Activated CD8-positive, alpha-beta memory T cell treated with anti-CD3 and anti-CD28 coated beads, Interleukin-2, amount 10 ng/mL, durations not matched to agents 7 days and 5 days (primary cell): ENCODE data around the gene JMY. TPM values are rescaled to one million over a fixed set of nuclear protein-coding genes. Genes with fewer than 3 reads are reported as not detected.
A peak's percentile ranks its signal among the peaks of the same experiment; 100 is the strongest.

Source experiments
- ATAC-seq: fragments of 150-1000 bp; cut with Tn5 transposase; one replicate; pipeline ENCODE4 v1.10.0; 2021; ENCODE audit warnings: moderate library complexity
- CTCF ChIA-PET: fragments of 350-600 bp; sonication (Branson Sonifier 250); formaldehyde crosslinking; loops from one replicate; lab custom pipeline; 2021; ENCODE audit warnings: antibody characterized with exemption; lab: Charles Lee
- DNase-seq: peaks from one replicate; pipeline ENCODE4 v3.0.0-alpha.2; 2020
- H3K27ac Mint-ChIP-seq: one replicate; pipeline ENCODE4 v1.8.0; 2021; ENCODE audit warnings: mild to moderate bottlenecking, mixed read lengths
- H3K27me3 Mint-ChIP-seq: one replicate; pipeline ENCODE4 v1.8.0; 2021; ENCODE audit warnings: mixed read lengths
- H3K36me3 Mint-ChIP-seq: one replicate; pipeline ENCODE4 v1.8.0; 2021; ENCODE audit warnings: mild to moderate bottlenecking, mixed read lengths
- H3K4me1 Mint-ChIP-seq: one replicate; pipeline ENCODE4 v1.8.0; 2021; ENCODE audit warnings: mixed read lengths
- H3K4me3 Mint-ChIP-seq: one replicate; pipeline ENCODE4 v1.8.0; 2021; ENCODE audit warnings: mild to moderate bottlenecking, moderate library complexity, mixed read lengths
- H3K9me3 Mint-ChIP-seq: one replicate; pipeline ENCODE4 v1.8.0; 2022; ENCODE audit warnings: low read depth, mixed read lengths
- total RNA-seq, 2 experiments: library from RNA; stranded (reverse); gene quantifications; one replicate each; pipeline ENCODE4 v1.2.3, GENCODE V29; 2021

The JMY gene, protein sequence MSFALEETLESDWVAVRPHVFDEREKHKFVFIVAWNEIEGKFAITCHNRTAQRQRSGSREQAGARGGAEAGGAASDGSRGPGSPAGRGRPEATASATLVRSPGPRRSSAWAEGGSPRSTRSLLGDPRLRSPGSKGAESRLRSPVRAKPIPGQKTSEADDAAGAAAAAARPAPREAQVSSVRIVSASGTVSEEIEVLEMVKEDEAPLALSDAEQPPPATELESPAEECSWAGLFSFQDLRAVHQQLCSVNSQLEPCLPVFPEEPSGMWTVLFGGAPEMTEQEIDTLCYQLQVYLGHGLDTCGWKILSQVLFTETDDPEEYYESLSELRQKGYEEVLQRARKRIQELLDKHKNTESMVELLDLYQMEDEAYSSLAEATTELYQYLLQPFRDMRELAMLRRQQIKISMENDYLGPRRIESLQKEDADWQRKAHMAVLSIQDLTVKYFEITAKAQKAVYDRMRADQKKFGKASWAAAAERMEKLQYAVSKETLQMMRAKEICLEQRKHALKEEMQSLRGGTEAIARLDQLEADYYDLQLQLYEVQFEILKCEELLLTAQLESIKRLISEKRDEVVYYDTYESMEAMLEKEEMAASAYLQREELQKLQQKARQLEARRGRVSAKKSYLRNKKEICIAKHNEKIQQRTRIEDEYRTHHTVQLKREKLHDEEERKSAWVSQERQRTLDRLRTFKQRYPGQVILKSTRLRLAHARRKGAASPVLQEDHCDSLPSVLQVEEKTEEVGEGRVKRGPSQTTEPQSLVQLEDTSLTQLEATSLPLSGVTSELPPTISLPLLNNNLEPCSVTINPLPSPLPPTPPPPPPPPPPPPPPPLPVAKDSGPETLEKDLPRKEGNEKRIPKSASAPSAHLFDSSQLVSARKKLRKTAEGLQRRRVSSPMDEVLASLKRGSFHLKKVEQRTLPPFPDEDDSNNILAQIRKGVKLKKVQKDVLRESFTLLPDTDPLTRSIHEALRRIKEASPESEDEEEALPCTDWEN
- total RNA-seq, result 1 to 10 TPM; 5.1 to 6.1 TPM

DNA sequence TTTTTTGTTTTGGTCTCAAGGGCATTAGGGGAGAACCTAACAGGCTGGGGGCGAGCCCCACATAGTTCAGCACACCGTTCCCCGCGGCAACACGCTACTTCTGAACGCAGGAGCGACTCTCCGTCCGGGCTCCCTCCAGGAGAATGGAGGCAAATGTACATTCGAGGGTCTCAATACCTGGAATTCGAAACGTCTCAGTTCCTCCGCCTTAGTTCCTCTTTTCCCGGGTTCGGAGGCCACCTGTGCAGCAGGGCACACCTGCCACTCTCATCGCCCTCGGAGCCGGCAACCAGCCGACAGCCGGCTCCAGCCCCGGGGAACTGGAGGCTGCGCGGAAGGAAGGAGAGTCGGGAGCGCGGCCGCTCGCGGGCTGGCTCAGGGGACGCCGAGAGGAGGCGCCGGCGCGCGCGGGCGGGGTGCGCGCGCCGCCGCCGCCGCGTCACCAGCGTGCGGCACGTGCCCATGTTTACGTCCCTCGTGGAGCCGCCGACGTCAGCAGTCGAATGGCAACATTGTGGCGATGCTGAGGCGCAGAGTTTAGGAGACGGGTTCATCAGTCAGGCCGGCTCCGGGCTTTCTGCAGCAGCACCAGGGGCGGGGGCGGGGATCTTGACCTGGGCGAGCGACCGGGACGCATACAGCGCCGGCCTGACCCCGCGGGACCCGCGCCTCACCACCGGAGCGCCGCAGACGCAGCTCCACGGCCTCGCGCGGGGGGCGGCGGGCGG is at the start of gene JMY:
JMY (plus strand) TSS at position 498 of the 728 bp plus-strand sequence. CDS start 520 bp downstream, outside the sequence.
- DNase-seq, result peak; percentile 89
- Mint-ChIP-seq H3K36me3 (peaks cover 2% of the 10 kb centered on the region), H3K27ac (peak within 1 kb of the TSS; percentile 91), H3K9me3 (no peaks in the 10 kb centered on the region), H3K4me1 (peaks cover 22% of the 10 kb centered on the region), H3K4me3 (peak within 1 kb of the TSS; percentile 93), H3K27me3 (no peaks in the 10 kb centered on the region)
- CTCF ChIA-PET, result interaction anchor here (0.8 to 1.9 kb wide), 3 partner anchors 10 to 35 kb away, joined by 3 to 4 read pairs (median 3); no protein-coding TSS in a partner anchor
- ATAC-seq, result peak; percentile 81

DNA sequence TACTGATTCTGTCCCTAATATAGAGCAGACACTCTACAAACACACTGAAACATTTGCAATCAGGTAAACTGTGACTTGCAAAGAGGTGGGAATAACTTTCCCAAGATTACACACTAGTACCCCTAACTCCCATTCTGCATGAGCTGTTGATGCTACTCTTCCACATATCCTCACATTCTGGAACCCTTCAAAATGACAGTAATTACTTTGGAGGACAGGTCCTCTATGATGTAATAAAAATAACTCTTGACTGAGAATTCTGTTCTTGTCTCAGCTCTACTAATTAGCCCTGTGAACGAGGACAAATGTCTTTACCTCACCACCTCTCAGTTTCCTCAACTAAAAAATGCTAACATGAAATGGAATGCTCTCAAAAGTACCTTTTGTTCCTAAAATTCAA is 49.5 kb upstream of the JMY start:
- DNase-seq, result no peak
- ATAC-seq, result no peak
- H3K27ac Mint-ChIP-seq, result no peak overlapping the region
- no peaks in the 10 kb centered on the region for H3K36me3 Mint-ChIP-seq
- H3K4me3 Mint-ChIP-seq, result no peak overlapping the region
- no peaks in the 10 kb centered on the region for H3K9me3 Mint-ChIP-seq
- CTCF ChIA-PET, result no interaction called here
- H3K27me3 Mint-ChIP-seq, result peaks cover 6% of the 10 kb centered on the region
- peaks cover 2% of the 10 kb centered on the region for H3K4me1 Mint-ChIP-seq

GRCh38 chr5:79189439-79190234 is 46.3 kb upstream of the JMY start:
- Mint-ChIP-seq H3K4me1 (no peaks in the 10 kb centered on the region), H3K27me3 (no peaks in the 10 kb centered on the region), H3K9me3 (no peaks in the 10 kb centered on the region), H3K4me3 (no peak overlapping the region), H3K36me3 (no peaks in the 10 kb centered on the region), H3K27ac (no peak overlapping the region)
- CTCF ChIA-PET, result no interaction called here
- no peak for DNase-seq
- ATAC-seq, result no peak

GRCh38 chr5:79190235-79190529 is 45.7 kb upstream of the JMY start:
- ATAC-seq (no peak), DNase-seq (no peak)
- Mint-ChIP-seq H3K27me3 (no peaks in the 10 kb centered on the region), H3K4me3 (no peak overlapping the region), H3K27ac (no peak overlapping the region), H3K9me3 (no peaks in the 10 kb centered on the region), H3K36me3 (no peaks in the 10 kb centered on the region), H3K4me1 (no peaks in the 10 kb centered on the region)
- CTCF ChIA-PET, result no interaction called here

GRCh38 chr5:79191457-79191856 is 44.5 kb upstream of the JMY start:
- H3K4me1 Mint-ChIP-seq, result no peaks in the 10 kb centered on the region
- no peaks in the 10 kb centered on the region for H3K9me3 Mint-ChIP-seq
- ATAC-seq, result no peak
- no peaks in the 10 kb centered on the region for H3K27me3 Mint-ChIP-seq
- no peak overlapping the region for H3K27ac Mint-ChIP-seq
- no peaks in the 10 kb centered on the region for H3K36me3 Mint-ChIP-seq
- no peak overlapping the region for H3K4me3 Mint-ChIP-seq
- no peak for DNase-seq
- CTCF ChIA-PET, result interaction anchor here (0.7 to 1.5 kb wide), 3 partner anchors 14 to 502 kb away, joined by 3 to 8 read pairs (median 6); no protein-coding TSS in a partner anchor

- DNase-seq (no peak), ATAC-seq (no peak)
- Mint-ChIP-seq H3K4me3 (no peak overlapping the region), H3K9me3 (no peaks in the 10 kb centered on the region), H3K27ac (no peak overlapping the region), H3K36me3 (no peaks in the 10 kb centered on the region), H3K4me1 (no peaks in the 10 kb centered on the region), H3K27me3 (no peaks in the 10 kb centered on the region)
- CTCF ChIA-PET, result no interaction called here
Measured at GRCh38 chr5:79193643-79194042, 42.3 kb upstream of the JMY start.

DNA sequence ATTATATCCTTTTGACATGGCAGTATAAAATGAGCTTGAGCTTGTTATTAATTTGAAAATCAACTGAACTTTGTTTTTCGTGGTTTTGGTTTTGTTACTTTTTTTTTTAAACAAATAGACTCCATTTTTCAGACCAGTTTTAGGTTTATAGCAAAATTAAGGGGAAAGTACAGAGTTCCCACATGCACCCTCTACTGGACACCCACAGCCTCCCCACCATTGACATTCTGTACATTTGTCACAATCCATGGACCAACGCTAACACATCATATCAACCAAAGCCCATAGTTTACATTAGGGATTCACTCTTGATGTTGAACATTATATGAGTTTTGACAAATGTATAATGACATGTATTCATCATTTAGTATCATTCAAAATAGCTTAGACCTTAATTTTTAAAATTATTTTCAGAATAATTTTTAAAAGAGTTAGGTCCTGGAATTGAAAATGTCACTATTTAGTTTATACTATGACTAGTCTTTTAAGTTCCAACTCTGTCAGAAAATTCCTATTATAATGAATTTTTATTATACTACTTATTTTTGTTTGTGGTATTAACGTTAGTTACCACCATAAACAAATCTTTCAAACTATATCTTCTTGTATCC is 35.3 kb upstream of the JMY start:
- Mint-ChIP-seq H3K27ac (no peak overlapping the region), H3K36me3 (no peaks in the 10 kb centered on the region), H3K9me3 (no peaks in the 10 kb centered on the region), H3K27me3 (no peaks in the 10 kb centered on the region), H3K4me3 (no peak overlapping the region), H3K4me1 (no peaks in the 10 kb centered on the region)
- no peak for ATAC-seq
- CTCF ChIA-PET, result interaction anchor here (0.9 to 1.4 kb wide), 2 partner anchors 34 to 68 kb away, joined by 3 read pairs; no protein-coding TSS in a partner anchor
- no peak for DNase-seq

DNA sequence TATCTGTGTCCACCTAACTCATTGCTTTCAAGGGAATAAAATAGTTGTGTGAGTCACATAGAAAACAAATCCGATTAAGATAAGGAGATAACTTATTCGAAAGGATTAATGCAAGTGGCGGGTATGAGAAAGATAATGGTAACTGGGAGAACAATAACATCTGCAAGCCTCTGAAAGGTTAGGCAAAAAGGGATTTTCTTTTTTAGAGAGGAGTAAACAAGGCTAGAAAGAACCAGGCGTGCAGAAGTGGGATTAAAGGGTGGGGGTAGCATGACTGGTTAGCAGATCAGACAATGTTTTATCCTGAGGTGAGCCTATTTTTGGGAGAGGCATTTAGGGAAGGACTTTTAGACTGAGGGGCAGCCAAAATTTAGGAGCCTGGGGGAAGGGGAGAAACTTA is 34.7 kb upstream of the JMY start:
- H3K9me3 Mint-ChIP-seq, result no peaks in the 10 kb centered on the region
- CTCF ChIA-PET, result no interaction called here

DNA sequence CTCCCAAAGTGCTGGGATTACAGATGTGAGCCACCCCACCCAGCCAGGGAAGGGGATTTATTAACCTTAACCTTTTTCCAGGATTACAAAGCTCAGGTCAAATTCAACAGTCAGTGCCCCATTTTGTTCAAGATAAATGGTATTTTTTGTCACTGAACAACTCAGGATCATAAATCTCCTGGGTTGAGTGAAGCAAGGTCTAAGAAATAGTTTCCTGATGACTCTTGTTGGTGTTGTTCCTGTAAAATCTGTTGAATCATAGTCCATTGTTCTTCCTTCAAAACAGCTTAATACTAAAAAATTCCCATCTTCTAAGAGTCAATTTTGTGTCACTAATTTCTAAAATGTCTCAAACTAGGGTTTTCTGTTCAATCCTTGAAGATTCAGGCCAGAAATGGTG is 33.9 kb upstream of the JMY start:
- H3K9me3 Mint-ChIP-seq, result no peaks in the 10 kb centered on the region
- CTCF ChIA-PET, result interaction anchor here (1.0 kb wide), 1 partner anchor 15 kb away, joined by 3 read pairs; no protein-coding TSS in a partner anchor
- H3K27ac Mint-ChIP-seq, result no peak overlapping the region
- ATAC-seq (no peak), DNase-seq (no peak)
- H3K4me1 Mint-ChIP-seq, result no peaks in the 10 kb centered on the region
- no peak overlapping the region for H3K4me3 Mint-ChIP-seq
- no peaks in the 10 kb centered on the region for H3K36me3 Mint-ChIP-seq
- H3K27me3 Mint-ChIP-seq, result no peaks in the 10 kb centered on the region

More for the DNA sequence above, 34.7 kb upstream of the JMY start:
- no peak for ATAC-seq
- H3K4me3 Mint-ChIP-seq, result no peak overlapping the region
- no peaks in the 10 kb centered on the region for H3K27me3 Mint-ChIP-seq
- no peak overlapping the region for H3K27ac Mint-ChIP-seq
- no peaks in the 10 kb centered on the region for H3K36me3 Mint-ChIP-seq
- DNase-seq, result no peak
- no peaks in the 10 kb centered on the region for H3K4me1 Mint-ChIP-seq

DNA sequence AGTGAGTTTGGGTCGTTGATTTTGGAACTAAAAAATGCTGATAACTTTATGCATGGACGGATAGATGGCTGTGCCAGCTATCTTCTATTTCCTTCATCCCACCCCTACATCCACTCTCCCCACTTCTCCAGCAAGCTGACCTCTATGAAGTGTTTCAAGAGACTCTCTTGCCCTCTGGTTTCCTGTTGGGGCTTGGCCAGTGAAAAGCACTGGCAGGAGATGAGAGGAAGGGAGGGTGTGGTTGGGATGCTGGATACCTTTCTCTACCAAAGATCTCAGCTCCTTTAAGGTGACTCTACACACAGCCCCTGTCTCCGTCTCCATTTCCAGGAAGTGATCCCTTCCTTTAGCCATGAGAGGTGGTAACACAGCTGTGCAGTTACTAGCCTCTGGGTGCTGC is 30.0 kb upstream of the JMY start:
- Mint-ChIP-seq H3K4me3 (no peak overlapping the region), H3K27me3 (no peaks in the 10 kb centered on the region), H3K27ac (no peak overlapping the region), H3K9me3 (no peaks in the 10 kb centered on the region), H3K4me1 (no peaks in the 10 kb centered on the region), H3K36me3 (no peaks in the 10 kb centered on the region)
- CTCF ChIA-PET, result interaction anchor here (0.7 to 1.9 kb wide), 2 partner anchors 14 to 73 kb away, joined by 3 to 6 read pairs; no protein-coding TSS in a partner anchor
- DNase-seq (no peak), ATAC-seq (no peak)

GRCh38 chr5:79206541-79206940 is 29.4 kb upstream of the JMY start:
- no peak overlapping the region for H3K27ac Mint-ChIP-seq
- no peaks in the 10 kb centered on the region for H3K9me3 Mint-ChIP-seq
- DNase-seq (no peak), ATAC-seq (no peak)
- CTCF ChIA-PET, result no interaction called here
- no peak overlapping the region for H3K4me3 Mint-ChIP-seq
- no peaks in the 10 kb centered on the region for H3K27me3 Mint-ChIP-seq
- H3K4me1 Mint-ChIP-seq, result no peaks in the 10 kb centered on the region
- H3K36me3 Mint-ChIP-seq, result no peaks in the 10 kb centered on the region

DNA sequence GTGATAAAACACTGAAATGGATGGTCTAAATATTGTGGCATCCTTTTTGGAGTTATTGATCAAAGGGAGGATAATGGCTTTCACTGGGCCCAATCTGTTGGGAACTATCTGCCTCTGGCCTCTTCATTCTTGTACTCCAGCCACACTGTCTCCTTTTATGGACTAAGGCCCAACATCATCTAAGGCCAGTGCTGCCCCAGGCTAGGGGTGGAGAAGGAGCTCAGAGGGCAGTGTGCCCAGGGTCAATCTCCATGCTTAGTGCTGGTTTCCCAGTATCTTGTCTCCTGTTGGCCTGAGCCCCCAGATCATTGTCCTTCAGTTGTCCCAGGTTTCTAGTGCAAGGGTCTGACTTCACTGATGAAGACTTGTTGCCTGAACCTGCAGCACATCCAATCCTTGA is 26.4 kb upstream of the JMY start:
- no peaks in the 10 kb centered on the region for H3K9me3 Mint-ChIP-seq
- no peak for DNase-seq
- ATAC-seq, result no peak
- H3K27ac Mint-ChIP-seq, result no peak overlapping the region
- H3K4me3 Mint-ChIP-seq, result no peak overlapping the region
- CTCF ChIA-PET, result no interaction called here
- no peaks in the 10 kb centered on the region for H3K4me1 Mint-ChIP-seq
- H3K27me3 Mint-ChIP-seq, result no peaks in the 10 kb centered on the region
- peaks cover 2% of the 10 kb centered on the region for H3K36me3 Mint-ChIP-seq
